Measurements from ENCODE around the gene KIRREL3.
A peak's percentile ranks its signal among the peaks of the same experiment; 100 is the strongest.

DNA sequence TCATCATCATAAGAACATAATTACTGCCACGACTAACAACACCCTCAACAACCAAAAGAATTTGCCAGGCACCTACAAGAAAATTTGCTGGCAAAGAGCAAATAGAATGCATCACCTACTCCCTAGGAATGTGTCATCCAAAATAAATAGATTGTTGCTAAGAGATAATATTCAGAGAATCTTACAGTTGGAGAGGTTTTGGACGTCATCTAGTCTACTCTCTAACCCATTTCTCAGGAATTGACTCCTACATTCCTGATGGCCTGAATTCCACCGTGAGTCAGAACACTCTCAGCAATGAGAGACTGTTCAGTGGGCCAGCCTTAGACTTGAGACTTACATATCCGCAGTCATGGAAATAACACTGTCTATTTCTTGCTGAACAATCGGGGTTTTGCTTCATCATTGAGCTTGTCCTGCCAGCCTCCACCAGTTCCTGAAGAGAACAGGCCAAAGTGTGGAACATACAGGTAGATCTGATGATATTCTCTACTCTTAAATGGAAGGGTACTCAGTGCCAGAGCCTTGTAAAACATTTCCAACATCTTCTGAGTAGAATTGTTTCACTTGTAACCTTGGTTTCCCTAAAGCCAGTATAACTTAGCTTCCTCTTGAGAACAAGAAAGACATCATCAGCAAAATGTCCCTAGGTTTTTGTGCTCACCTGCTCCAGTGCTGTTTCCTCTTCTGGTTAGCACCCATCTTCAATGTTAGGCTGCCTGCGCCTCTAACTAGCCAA, 8.3 kb downstream of the KIRREL3 start:
- no peak for TF ChIP-seq EZH2 (IDR thresholded peaks at IDR 0.05; ENCODE audit: insufficient read depth, poor library complexity, severe bottlenecking)
- 0 out of 2 replicates have a peak, but pooled peaks have one; percentile 63 for TF ChIP-seq EZH2phosphoT487 (IDR thresholded peaks at IDR 0.05; ENCODE audit: insufficient read depth, low read depth)
